HG02678 (cell line): Measurements from ENCODE around the gene ERFL.

ENCODE experiments used
- ATAC-seq: cut with Tn5 transposase; IDR thresholded peaks from one replicate; pipeline ENCODE4 v1.9.1; 2021; ENCODE audit warnings: mild to moderate bottlenecking, moderate library complexity; ENCODE audit not compliant: unreplicated experiment

ERFL gene

GRCh38 chr19:41927497-41928192 lies 604 bp downstream of the ERFL start:
- no peak for ATAC-seq

GRCh38 chr19:41926763-41927496 lies 1.3 kb downstream of the ERFL start:
- ATAC-seq, result no peak

GRCh38 chr19:41926028-41926762 lies 2.1 kb downstream of the ERFL start:
- no peak for ATAC-seq

DNA sequence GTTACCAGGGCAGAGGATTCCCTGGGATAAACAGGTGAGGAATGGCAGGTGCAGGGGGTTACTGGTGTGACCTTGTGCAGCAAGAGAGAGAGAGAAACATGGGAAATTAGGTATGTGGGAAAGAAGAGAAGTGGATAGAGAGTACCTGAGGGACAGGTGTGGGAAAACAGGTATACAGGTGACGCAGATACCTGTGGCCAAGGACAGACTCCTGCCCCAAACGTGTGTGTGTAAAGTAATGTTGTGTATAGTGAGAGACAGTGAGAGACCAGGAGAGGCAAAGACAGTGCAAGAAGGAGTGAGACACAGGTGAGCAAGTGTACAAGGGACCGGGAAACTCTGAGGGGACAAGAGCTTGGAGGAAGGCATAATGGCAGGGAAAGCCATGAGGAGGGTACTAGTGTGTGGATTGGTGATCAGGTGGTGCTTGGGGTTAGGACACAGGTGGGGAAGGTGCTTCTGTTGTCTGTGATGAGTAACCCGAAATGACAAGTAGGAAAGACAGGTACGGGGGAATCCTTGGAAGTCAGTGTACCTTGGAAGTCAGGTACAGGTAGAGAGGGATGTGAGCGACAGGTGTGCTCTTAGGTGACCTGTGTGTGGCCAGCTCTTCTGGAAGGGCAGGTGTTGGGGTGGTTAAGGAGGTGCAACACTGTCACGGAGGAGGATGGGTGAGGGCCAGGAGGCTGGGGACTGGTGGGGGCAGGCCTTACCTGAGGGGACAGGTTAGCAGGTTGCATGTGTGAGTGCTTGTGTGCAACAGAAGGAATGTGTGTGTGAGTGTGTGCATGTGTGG lies 2.8 kb downstream of the ERFL start:
- no peak for ATAC-seq

DNA sequence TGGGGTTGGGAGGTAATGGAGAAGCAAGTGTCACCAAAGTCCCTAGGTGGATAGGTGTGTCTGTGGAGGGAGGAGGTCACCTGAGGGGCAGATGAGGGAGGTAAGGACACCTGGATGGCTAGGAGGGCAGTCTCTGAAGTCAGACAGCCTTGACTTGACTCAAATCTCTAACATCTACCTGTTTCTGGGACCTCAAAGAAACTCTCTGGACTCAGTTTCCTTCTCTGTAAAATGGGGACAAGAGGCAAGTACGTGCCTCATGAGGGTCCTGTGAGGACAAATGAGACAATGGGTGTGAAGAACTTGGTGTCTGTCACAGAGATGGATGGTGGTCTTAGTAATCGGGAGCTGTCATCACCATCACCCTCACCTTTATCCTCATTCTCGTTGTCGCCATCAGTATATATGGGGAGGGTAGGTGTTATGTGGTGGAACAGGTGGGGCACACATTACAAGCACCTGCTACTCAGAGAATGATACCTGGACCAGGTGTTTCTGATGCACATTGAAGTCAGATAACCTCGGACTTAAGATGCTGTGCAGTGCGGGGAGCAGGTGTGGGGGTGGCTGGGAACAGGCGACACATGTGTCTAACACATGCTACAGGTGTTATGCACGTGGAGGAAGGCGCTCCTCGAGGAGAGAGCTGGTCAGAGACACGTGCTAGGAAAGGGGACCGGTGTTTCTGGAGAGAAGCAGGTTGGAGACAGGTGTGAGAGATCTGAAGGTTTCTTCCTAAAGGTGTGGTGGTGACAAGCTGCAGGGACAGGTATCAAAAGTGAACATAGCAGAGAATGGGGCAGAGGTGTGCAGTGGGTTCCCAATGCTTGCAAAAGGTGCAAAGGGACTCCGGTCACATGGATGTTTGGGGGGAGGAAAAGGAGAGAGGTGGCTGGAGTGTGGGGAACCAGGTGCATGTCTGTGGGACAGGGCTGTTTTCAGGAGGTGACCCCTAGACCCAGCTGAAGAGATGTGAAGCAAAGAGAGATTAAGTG lies 3.8 kb downstream of the ERFL start:
- no peak for ATAC-seq

DNA sequence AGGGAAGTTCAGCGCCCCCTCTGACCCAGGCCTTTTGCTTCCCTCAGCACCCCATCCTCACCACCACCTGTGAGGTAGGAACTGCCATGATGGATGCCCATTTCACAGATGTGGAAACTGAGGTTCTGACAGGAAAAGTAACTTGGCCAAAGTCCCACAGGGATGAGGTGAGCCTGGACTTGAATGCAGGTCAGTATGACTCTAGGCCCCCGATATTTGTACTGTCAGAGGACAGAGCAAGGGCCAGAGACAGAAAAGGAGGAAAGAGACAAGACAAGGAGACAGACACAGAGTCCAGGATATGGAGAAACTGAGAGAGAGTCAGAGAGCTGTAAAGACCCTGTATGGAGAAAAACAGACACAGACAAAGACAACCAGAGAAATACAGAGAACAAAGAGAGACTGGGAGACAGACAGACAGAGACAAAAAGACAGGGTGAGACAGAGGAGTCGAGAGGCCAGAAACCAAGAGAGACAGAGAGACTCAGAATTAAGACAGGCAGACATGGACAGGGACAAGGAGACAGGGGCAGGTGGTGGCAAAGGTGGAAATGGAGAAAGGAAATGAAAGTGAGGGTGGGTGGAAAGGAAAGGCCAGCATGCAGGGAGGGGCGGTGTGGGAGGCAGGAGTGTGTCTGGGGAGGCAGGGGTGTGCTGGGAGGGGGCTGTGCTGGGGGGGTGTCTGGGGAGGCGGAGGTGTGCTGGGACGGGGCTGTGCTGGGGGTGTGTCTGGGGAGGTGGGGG lies 5.0 kb downstream of the ERFL start:
- no peak for ATAC-seq

DNA sequence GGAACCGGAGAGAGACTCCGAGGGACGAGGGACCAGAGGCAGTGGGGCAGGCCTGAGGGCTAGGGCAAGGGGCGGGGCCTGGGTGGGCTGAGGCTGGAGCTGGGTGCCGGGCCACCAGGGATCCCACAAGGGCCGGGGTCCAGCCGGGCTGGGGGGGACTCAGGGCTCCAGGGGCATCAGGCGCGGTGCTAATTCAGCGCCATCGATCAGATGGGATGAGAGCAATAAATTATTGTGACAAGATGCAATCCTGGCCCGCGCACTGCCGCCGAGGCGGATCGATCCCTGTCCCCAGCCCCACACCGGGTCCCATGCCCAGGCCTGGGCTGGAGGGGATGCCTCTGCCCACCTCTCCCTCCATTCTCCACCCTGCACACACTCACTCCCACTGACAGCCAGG lies 5.7 kb downstream of the ERFL start:
- ATAC-seq, result no peak

DNA sequence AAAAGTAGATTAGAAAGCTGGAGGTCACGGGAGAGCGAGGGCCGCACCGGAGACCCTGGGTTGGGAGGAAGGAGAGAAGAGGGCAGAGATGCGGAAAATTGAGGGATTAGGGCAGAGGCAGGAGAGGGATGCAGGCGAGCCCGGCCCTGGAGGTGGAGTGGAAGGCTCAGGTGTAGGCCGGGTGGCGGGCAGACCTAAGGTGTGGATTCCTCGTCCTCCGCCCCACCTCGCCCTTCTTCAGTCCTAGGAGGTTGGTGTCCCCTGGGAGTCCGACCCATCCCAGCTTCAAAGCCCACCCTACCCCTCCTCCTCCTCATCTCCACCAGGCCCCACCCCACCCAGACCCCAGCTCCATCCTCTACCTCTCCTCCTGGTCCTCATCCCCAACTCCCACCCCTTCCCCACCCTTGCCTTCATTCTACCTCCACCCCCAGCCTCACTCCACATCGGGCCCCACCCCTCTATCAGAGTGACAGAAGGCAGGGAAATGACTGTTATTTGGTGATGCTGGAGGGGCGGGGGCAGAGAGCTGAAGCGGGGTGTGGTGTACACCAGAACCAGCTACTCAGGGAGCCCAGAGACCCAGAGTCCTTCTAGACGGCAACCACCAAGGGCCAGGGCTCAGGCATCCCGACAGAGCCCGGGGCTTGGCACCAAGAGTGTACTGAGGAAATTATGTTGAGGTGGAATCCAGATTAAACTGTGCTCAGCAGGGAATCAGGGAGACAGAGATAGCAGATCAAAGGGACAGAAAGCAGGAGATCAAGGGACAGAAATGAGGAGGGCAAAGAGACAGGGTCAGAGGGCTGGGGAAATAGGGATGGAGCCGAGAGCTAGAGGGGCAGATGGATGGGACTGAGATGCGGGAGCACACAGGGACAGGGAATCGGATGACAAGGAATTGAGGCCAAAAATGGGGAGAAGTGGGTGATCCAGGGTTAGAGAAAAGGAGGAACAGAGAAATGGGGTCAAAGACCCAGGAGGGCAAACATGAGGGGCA lies 6.4 kb downstream of the ERFL start:
- no peak for ATAC-seq

DNA sequence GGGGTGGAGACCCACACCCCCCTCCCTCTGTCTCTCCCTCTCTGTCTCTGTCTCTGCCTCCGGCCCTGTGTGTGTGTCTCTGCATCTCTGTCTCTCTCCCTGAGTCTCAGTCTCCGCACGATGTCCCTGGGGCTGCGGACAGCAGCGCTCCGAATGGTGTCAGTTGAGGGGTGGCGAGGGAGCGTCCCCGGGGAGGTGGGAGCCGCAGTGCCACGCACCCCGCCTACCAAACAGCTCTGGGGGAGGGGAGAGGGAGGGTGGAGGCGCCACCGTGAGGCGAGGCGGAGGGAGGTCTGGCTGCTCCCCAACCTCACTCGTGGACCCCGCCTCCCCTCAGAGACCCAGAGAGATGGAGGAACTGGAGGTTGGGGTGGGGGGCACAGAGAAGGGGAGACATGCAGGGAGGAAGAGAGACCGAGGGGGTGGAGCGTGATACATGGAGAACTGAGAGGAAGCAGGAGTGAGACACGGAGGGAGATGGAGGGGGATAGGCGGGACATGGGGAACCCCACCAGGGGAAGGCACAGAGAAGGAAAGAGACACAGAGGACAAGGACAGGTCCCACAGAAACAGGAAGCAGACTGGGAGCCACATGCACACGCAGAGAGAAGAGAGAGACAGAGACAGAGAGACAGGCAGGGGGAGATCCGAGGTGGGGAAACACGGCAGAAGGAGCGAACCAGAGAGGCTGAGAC lies 7.2 kb downstream of the ERFL start:
- no peak for ATAC-seq

DNA sequence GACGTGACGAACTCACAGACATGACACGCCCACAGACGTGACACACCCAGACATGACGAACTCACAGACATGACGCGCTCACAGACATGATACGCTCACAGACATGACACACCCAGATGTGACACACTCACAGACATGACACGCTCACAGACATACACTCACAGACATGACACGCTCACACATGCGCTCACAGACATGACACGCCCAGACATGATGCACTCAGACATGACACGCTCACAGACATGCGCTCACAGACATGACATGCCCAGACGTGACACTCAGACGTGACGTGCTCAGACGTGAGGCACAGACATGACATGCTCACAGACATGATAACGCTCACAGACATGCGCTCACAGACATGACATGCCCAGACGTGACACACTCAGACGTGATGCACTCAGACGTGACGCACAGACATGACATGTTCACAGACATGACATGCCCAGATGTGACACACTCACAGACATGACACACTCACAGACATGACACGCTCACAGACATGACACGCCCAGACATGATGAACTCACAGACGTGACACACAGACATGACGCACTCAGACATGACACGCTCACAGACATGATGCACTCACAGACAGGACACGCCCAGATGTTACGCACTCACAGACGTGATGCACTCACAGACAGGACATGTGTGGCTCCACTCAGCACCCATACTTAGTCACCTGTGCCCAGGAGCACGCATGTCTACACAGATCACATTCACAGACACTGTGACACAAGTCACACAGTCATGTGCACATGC lies 8.1 kb downstream of the ERFL start:
- no peak for ATAC-seq

- ATAC-seq, result no peak
These were observed 9.5 kb downstream of the ERFL start for GRCh38 chr19:41918653-41919244.

DNA sequence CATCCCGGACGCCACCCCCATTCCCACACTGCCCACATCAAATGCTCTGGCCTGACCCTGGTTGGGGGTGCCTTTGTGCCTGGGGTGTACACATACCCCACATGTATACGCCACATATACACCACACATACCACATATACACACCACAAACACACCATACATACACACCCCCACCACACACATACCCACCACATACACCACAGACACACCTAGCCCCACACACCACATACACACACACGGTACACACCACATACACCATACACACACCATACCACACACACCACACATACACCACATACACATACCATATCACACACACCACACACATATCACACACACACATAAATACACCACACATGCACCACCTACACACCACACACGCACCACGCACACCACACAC lies 10.2 kb downstream of the ERFL start:
- ATAC-seq, result no peak

GRCh38 chr19:41917676-41918075 lies 10.6 kb downstream of the ERFL start:
- ATAC-seq, result no peak

DNA sequence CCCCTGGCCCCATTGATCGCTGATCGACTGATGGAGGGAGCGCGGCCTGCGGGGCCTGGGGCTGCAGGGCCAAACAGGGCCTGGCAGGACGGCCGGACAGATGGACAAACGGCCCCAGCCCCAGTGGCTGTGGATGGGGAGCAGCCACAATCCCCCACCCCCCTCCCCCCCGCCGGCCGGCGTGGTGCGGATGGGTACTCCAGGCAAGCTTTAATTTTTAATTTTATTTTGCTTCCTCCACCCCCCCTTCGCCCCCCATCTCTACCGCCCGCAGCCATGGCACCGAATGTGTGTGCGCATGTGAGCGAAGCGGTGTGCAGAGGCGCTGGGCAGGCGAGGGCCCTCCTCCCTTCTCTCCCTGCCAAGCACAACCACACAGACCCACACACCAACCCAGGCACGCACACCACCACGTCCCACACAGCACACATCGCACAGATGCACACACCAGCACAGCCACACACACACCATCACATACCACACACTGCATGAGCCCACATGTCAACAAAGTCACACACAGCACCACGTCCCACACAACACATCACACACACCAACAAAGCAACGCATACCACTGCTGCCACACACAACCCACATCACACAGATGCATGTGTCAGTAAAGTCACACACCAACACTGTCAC lies 12.4 kb downstream of the ERFL start:
- no peak for ATAC-seq

DNA sequence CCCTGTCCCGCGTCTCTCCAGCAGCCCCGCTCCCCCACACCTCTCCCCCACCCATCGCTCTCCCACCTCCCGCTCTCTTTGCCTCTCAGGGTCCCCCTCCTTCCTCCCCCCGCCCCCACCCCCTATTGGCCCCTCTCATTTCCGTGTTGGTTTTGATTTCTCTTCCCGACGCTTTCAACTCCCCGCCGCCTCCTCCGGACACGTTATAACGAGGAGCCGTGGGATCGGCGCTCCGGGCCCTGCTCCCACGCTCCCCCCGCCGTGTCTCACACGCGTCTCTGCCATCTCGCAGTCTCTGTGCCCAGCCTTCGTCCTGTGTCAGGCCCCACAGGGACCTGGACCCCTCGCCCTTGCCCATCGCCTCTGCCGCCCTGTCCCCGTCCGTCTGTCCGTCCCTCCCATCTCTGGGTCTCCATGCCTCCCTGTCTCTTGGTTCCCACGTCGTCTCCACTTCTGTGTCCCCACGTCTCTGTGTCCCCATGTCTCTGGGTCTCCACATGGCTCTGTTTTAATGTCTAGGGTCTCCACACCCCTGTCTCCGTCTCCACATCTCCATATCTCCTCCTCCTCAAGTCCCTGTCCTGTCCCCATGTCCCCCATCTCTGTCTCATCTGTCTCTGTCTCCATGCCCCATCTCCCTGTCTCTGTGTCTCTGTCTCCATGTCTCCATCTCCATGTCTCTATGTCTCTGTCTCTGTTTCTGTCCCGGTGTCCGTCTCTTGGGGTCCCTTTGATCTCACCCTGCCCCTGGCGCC lies 13.1 kb downstream of the ERFL start:
- ATAC-seq, result no peak
